Amygdala (tissue), 56 donors: ENCODE results near the gene P2RY1.

ENCODE experiments used
- DNase-seq, 56 donors: peaks; one replicate each; lab custom pipeline; 2025; lab: John Stamatoyannopoulos, UW

P2RY1 gene

DNA sequence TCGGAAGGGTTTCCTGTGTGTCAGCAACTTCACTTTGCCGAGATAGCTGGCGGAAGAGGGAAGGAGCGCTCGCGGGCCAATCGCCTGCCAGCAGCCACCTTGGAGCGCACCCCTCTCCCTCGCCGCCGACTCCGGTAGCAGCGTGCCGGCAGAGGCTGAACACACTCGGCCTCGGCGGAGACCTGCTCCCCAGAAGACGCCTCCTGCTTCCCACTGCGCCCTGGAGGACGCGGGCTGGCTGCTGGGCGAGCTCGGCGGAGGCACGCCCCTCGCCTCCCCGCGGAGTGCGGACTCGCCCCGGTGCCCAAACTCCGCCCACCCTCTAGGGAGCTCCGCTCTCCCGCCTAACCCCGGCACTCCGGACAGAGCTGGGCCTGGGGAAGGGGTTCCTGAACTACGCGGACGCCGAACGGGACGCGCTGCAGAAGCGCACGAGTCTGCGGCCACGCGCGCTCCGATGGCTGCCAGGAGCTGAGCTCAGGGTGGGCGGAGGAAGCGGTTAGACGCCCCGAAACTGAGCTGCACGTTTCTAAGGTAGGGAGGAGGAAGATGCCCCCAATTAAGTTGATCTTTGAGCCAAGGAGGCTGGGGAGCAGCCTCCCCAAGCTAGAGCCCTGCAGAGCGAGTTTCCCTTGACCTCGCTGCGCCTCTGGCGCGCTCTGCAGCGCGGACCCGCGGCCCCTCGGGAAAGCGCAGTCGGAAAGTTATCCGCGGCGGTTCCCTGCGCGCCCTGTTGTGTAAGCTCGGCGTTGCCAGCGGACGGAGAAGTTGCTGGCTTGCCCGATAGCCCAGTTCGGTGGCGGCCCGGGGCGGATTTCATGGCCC is at the start of gene P2RY1:
TSS of gene P2RY1 (plus strand) at position 356 of the 825 bp plus-strand sequence. CDS start 652 bp downstream, outside the sequence.
- peak in 48 of 56 donors; percentile 1 to 76 (median 45) for DNase-seq

GRCh38 chr3:152786977-152787681 is 47.8 kb upstream of the P2RY1 start:
- DNase-seq = no peak

- no peak for DNase-seq
Observed at GRCh38 chr3:152790651-152791387, 44.1 kb upstream of the P2RY1 start.

- DNase-seq = no peak
Observed at GRCh38 chr3:152793969-152794368, 41.0 kb upstream of the P2RY1 start.

DNA sequence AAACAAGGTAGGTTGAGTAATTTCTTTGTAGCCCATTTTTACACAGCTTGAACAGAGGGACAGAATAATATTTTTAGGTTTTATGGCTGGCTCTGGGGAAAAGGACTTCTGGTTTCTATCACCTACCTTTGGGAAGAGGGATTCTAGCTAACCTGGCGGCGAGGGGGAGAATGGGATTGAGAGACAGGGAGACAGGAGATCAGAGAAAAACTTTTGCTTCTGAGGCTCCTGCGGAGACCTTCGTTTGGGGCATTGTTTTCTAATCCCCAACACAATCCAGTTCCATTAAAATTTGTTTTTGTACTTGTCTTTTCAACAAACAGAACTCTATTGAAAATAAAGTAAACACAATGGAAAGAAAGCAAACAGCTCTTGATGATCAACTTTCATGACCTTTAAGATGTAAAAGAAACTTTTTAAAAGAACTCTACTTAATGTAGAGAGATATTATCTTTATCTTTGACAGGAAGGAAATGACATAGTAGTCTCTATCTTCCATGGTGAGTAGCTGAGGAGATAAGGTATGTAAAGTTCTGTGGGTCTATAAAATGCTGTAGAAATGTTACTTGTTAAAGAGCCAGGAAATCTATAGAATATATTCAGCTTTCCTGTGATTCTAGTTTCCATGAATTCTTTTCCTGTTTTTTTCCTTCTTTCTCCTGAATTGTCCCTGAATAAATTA is 37.0 kb upstream of the P2RY1 start:
- no peak for DNase-seq

DNA sequence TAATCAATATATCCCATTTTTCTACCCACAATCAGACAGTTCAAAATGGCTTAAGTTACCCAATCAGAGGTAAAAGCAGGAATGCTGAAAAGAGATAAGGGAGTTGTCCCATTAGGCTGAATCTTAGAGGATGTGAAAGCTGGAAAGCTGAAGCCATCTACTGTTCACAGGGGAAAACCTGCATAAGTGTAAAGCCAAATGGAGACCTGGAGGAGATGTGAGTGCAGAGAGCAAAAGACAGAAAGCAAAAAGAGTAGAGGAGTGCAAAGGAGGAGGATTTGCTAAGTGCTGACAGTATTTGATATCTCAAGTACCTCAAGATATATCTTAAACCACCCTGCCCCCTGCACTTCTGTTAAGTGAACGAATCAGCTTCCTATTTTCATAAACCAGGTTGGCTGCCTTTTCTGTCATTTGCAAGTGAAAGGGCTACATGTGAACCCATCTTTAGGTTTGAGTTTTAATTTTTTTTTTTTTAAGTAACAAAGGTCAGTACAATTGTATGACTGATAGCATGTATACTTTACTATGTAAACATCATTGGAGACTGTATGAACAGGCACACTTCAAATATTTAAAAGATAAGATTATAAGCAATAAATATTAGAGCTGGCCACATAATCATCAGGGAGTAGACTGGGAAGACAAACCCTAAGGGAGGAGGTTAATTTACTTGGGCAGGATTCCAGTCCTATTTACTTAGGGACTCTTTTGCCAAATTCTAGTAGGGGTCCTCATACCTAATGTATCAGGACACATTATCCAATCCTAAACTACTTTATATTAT is 22.8 kb upstream of the P2RY1 start:
- DNase-seq = no peak

GRCh38 chr3:152817400-152817799 is 17.5 kb upstream of the P2RY1 start:
- DNase-seq = no peak

- no peak for DNase-seq
Observed at GRCh38 chr3:152818027-152818426, 16.9 kb upstream of the P2RY1 start.

DNA sequence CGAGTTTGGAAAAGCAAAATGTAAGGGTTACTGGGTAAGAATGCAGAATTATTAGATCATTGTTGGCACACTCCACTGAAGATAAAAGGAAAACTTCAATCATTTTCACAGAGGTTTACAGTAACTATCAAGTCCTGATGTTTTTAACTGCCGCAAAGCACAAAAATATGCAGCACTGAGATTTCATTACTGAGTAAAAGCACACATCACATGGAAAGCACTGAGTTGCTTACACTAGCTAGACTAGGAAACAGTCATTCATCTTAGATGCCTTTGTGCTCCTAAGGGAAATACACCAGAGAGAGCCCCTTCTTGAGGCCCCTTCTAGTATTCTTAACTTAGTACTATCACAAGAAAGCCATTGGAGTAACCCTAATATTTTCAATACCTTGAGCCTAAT is 11.8 kb upstream of the P2RY1 start:
- no peak for DNase-seq

GRCh38 chr3:152823781-152824180 is 11.2 kb upstream of the P2RY1 start:
- no peak for DNase-seq

GRCh38 chr3:152825566-152825965 is 9.4 kb upstream of the P2RY1 start:
- no peak for DNase-seq

DNA sequence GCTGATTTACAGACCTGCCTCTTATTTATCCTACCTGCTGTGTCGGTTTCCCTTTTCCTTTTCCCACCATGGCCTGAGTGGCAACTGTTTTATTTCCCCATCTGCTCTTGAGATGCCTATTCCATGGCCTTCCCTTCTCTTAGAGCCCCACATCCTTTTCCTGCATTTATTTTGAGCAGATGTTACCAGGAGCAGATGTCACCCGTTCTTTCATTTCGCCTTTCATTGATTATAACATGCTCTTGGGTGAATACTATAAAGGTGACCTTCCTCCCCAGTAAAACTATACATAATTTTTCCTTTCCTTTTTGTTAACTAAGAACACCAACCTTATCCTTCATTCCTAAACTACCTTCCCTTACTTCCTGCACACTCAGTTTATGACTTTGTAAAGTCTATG is 8.5 kb upstream of the P2RY1 start:
- no peak for DNase-seq

GRCh38 chr3:152827313-152827712 is 7.6 kb upstream of the P2RY1 start:
- DNase-seq = no peak

GRCh38 chr3:152828075-152828840 is 6.7 kb upstream of the P2RY1 start:
- DNase-seq = no peak

GRCh38 chr3:152830245-152830644 is 4.7 kb upstream of the P2RY1 start:
- DNase-seq = no peak

DNA sequence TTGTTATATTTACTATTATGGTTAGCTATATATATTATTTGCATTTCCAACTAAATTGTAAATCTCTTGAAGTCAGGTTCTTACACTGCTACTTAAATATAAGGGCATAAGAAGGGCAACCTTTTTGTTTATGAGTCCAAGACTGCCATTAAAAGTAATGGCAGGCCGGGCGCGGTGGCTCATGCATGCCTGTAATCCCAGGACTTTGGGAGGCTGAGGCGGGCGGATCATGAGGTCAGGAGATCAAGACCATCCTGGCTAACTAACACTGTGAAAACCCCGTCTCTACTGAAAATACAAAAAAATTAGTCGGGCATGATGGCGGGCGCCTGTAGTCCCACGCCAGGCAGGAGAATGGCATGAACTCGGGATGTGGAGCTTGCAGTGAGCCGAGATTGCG is 2.9 kb upstream of the P2RY1 start:
- DNase-seq = no peak

- DNase-seq = no peak
Observed at GRCh38 chr3:152833089-152833488, 1.8 kb upstream of the P2RY1 start.

- DNase-seq = peak in 17 of 56 donors; percentile 1 to 76 (median 39)
Observed at GRCh38 chr3:152834191-152834775, 648 bp upstream of the P2RY1 start.
